Fibroblast of skin of left biceps (primary cell): ENCODE data around the gene APIP.

Experiments
- DNase-seq, 2 experiments: peaks; one replicate each; pipeline ENCODE4 v3.0.0-alpha.2; 2013; ENCODE audit warnings: low read depth in 2 of 2

Gene APIP, protein sequence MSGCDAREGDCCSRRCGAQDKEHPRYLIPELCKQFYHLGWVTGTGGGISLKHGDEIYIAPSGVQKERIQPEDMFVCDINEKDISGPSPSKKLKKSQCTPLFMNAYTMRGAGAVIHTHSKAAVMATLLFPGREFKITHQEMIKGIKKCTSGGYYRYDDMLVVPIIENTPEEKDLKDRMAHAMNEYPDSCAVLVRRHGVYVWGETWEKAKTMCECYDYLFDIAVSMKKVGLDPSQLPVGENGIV

DNA sequence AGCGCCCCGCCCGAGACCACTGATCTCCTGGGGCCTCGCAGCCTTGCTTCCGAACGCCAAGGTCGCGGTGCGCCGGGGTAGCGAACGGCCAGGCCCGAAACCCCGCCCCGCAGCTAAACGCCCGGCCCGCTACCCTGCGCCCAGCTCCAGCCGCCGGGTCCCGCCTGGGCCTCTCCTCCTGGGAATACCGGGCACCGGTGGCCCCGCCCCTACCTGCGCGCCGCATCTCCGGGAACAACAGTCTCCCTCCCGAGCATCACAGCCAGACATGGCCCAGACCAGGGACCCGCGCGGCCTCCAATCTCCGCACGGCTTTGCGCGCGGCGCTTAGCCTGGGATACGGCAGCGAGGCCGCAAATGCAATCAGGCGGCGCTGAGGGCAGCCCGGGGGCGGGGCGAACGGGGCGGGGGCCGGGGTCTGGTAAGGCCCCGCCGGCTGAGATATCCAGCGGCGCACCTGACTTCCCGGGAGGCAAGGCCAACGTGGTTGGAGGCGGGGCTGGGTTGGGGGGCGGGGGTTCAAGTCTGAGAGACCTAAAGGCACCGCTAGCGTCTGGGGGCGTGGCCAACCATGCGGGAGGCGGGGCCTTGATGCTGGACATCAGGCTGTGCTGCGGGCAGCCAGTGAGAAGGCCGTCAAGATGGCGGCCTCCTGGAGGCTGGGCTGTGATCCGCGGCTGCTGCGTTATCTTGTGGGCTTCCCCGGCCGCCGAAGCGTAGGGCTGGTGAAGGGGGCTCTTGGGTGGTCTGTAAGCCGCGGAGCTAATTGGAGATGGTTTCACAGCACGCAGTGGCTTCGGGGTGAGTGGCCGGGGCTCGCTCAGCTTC is at the start of gene APIP, which contains the start of gene PDHX:
Gene APIP (minus strand): TSS at position 365 of the 828 bp plus-strand sequence. CDS start 95 bp downstream, at position 270.
Gene PDHX (plus strand): TSS at position 604 of the 828 bp plus-strand sequence. CDS start 38 bp downstream, at position 642.
- peak; percentile 95 for DNase-seq

DNA sequence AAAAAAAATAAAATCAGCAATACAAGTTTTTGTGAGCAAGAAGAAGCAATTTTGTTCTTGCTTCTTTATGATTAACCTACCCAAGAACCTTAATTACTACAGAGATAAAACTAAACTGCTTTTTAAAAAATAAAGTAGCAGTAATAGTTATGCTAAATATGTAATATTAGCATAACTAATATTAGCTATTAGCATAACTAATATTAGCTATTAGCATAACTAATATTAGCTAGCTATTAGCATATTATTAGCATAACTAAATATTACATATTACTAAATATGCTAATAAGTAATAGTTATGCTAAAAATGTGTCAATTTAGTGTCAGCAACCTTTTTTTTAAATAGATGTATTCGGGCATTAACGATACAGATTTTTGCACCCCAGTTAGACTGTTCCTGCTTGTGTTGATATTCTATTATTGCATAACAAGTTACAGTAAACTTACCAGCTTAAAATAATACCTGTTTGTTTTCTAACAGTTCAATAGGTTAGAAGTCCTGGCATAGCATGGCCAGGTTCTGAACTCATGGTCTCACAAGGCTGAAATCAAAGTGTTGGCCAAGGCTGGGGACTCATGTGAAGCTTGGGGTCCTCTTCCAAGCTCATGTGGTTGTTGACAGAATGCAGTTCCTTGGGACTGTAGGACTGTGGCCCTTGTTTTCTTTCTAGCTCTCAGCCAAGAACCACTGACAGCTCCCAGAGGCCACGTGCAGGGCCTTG is 48.6 kb upstream of the APIP start:
- no peak for DNase-seq

DNA sequence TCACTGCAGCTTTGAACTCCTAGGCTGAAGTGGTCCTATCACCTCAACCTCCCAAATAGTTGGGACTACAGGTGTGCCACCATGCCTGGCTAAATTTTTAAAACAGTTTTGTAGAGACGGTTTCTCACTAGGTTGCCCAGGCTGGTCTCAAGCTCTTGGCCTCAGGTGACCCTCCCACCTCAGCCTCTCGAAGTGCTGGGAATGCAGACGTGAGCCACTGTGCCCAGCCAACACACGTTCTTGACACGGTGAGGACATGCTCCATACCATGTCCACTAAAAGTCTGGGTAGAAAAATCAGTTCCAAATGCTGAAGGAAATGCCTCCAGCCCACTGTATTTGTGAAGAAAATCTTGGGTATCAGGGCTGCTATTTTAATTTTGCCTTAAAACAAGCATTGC is 47.2 kb upstream of the APIP start:
- DNase-seq = no peak

DNA sequence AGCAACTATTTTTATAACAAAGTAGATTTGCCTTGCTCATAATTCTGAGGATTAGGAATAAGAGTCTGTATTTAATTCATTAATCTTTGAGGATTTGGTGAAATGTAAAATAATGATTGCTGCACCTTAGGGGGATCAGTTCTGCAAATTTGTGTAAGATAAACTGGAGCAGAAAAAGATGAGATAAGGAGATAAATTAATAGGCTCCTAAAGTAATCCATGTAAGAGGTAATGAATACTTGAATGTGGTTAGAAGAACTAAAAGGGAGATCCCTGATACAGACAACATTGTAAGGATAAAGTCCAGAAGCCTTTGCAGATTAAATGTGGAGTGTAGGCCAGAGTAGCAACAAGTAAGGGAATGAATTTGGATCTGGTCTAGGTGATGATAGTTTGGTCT is 45.9 kb upstream of the APIP start:
- no peak for DNase-seq

DNA sequence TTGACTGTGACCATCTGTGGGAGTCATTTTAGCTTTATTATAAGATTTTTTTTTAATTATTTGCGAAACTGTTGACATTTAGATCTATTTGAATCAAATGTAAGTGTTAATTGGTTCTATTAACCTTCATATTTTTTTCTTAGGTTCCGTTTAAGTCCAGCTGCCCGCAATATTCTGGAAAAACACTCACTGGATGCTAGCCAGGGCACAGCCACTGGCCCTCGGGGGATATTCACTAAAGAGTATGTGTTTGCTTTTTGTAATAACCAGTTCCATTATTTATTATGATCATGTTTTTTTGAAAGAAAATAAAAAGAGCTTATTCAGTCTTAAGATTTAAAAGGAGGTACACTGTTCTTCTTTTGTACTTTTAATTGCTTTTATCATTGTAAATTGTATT is 44.1 kb upstream of the APIP start:
- no peak for DNase-seq

DNA sequence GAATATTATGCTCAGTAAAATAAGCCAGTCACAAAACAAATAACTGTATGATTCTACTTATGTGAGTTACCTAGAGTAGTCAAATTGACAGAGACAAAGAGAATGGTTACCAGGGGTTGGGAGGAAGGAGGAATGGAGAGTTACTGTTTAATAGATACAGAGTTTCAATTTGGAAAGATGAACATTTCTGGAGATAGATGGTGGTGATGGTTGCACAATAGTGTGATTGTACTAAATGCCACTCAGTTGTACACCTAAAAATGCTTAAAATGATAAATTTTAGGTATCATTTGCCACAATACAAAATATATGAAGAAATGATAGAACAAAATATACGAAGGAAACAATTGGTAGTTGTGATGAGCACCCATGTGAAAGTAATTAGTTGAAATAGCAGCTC is 43.6 kb upstream of the APIP start:
- no peak for DNase-seq

DNA sequence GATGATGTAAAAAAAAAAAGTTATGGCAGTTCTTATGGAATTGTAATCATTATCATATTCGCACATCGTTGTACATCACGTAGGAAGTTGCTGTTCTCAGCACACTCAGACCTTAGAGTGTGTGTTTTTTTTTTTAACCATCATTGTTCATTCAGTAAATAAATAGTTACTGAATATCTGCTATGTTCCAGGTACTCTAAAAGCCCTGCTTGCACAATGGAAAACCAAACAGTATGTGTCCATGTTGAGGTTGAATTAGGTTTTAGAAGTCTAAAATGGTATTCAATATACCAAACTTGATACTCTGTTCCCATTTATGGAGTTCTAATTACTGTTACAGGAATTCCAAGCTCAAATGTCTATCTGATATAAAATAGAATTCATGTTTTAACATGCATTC is 41.4 kb upstream of the APIP start:
- DNase-seq = no peak

DNA sequence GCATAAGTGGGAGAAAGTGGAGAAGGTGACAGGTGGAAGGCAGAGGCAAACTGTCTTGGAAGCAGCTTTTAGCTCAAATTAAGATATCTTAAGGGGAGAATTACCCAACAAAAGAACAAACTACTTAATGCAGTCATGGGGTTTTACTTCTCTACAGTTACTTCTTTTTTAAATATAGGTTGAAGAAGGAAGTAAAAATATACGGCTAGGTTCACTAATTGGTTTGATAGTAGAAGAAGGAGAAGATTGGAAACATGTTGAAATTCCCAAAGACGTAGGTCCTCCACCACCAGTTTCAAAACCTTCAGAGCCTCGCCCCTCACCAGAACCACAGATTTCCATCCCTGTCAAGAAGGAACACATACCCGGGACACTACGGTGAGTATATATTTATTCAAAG is 41.0 kb upstream of the APIP start:
- no peak for DNase-seq

DNA sequence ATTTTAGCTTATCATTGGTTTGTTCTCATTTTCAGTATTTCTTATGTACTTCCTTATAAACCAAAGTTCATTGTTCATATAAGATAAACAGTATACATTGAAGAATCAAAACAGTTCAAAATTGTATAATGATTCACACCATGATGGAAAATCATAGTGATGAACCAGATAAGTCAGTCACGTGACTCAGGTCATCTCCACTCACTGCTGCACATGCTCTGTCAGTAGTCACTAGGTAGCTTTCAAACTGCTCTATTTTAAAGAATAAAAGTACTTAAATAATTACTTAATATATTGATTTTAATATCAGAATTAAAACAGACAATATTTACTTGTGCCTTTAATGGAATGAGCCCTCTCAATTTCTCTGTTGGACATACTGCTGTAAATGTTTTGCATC is 37.8 kb upstream of the APIP start:
- DNase-seq = no peak

DNA sequence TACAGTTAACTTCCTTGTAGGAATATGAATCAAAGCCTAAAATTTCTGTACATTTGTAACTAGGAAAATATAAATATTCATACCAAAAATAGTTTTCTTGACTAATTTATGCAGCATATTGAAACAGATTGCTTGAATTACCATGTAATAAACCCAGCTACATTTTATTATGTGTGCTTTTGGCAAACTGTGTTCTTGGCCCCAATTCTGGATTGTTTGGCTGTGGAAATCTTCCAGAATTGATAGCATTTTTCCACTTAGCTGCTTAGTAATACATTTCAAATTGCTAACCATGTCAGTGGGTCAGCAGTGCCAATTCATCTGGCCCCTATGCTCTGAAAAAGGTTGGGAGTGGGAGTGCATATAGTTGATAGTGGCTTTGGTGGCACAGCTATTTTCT is 32.5 kb upstream of the APIP start:
- DNase-seq = peak; percentile 55 to 62

DNA sequence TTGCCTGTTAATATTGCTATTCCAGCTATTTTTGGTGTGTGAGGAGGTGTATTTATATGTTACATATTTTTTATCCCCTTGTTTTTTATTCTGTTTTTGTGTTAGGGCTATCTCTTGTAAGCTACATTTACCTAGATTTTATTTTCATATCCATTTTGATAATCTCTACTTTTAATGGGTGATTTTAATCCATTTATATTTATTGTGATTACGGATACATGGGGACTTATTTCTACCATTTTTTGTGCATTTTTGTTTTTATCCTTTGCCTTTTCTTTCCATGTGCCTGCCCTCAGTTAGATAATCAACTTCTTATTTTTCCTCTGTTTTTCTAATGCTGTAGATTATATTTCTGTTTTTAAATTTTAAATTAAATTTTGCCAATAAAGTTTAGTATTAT is 28.5 kb upstream of the APIP start:
- DNase-seq = no peak

DNA sequence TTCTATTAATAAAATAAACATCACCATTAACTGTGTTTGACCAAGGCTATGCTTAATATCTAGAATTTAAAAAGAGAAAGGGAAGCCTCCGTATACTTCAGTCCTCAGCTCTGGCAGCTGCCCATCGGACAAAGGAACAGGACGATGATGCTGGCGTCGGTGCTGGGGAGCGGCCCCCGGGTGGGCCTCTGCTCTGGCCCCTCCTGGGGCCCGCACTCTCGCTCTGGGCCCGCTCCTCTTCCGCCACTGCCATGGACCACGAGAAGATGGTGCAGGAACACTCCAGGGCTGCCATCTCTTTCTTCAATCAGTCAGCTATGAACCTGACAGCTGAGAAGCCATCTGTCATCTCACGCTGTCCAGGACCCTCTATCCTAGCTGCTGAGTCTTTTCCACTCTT is 25.5 kb upstream of the APIP start:
- no peak for DNase-seq

DNA sequence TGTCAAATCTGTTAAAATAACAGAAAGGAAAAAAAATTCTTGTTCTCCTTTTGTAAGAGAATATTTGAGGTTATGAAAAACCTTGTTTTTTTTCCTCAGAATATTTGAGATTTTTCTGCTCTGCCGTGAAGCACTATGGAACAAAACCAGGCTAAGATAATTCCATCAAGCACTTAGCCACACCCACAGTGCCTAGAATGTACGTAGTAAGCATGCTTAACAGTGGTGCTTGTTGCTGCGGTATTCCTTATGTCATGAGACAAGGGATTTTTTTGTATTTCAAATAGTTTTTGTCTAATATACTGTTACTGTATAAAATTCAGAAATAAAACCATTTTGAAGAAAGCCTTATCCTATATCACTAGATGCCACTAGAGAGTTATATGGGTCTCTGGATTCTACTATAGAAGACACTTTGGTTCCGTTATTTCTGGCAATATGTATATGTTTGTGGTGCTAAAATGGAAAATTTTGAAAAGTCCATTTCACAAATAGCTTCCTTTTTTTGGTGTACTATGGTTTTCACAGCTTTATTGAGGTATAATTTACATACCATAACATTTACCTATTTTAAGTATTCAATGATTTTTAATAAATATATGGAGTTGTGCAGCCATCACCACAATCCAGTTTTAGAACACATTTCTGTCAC is 24.0 kb upstream of the APIP start:
- peak; percentile 28 to 47 for DNase-seq

DNA sequence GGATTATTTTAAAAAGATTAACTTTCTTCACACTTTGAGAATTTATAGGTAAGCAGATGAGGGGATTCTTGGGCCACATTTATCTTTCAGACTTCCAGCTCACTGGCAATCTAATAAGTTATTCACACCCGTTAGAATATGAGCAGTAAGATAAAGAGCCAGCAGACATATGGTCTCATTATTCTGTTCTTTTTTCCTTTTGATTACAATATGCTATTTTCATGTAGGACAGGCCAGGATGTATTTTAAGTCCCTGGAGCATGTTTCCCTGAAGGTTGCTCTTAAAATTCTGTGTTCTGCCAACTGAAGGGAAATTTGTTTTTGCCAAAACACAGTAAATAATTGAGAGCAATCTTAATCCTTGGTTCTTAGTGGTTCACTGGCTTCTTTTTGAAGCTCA is 22.4 kb upstream of the APIP start:
- no peak for DNase-seq

DNA sequence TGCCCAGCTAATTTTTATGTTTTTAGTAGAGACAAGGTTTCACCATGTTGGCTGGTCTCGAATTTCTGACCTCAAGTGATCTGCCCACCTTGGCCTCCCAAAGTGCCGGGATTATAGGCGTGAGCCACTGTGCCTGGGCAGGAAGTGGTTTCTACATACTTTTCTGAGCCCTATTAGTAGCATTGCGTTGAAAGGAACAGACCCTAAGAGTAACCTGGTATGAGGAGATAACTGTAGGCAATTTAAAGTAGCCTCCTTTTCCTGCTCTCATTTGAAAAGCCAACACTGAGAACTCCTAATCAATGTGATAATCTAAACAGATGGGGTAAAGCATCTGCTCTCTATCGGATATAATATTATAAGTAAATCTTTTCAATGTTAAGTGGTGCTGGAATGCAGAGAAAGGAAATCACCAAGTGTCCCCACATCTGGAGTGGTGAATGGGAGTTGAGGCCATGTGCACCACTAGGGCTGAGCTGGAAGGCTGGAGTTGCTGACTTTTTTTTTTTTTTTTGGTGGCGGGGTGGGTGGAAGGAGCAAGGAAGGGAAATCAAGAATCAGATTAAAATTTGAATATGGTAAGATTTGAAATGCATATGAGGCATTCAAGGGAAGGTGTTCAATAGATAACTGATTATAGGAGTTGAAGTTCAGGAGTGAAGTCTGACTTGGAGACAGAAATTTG is 20.9 kb upstream of the APIP start:
- DNase-seq = no peak

DNA sequence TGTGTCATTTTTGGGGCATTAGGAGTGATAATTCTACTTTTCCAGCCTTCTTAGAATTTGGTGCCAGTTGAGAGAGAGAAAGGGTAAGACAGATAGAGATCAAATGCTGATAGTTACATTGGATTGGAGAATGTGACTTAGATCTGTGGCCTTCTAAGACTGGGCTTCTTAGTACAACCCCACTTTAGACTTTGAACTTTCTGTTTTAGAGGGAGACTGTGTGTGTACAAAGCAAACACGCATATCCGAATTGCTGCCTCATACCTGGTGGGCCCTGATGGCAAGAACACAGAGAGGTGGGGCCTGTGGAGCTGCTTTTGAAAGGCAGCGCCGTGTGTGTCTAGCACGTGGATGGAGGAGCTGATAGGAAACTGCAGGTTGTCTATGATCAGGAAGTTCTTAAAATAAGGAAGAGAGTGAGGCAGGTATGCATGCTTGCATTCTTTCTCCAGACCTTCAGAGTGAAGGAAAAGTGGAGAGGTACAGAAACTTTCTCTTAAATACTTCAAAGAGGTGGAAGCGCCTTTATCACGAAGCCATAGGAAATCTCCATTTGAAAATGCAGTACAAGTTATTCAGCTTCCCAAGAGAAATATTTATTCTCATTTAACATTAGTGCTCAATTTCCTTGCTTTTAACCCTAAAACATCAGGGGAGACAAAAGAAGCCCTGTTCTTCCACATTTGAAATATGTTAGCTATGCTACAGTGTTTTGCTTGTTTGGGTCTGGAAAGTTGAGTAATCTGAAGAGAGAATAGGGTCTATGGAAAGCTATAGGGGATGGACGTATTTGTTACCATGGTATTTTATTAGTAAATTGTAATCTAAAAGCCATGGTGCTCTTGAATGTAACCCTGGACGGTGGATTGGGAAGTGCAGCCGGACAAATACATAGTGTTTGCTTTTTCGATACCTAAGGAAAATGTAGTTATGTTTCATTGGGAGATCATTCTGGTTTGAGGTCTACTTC is 13.9 kb upstream of the APIP start:
- no peak for DNase-seq

DNA sequence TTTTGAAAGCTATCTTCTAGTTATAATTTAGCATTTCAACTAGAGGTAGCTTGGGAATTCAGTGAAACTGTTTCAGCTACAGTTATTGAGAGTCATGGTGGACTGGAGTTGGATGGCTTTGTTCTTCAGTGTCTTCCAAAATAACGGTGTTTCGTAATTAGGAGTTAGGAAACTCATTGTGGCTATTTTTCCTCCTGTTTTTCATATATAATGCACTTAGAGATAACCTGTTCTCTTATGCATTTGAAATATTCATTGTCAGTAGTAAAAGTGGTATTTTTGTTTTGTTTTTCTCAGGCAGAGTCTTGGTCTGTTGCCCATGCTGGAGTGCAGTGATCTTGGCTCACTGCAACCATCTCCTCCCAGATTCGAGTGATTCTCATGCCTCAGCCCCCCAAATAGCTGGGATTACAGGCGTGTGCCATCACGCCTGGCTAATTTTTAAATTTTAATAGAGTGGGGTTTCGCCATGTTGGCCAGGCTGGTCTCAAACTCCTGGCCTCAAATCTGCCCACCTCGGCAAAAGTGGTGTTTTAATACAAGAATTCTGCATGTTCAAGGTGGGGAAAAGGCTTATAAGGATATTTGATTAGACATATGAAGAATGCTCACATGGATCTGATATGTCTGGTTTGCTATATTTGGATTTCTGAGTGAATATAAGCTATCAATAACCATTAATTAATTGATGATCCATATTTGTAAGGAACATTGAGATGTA is 12.9 kb upstream of the APIP start:
- DNase-seq = no peak

DNA sequence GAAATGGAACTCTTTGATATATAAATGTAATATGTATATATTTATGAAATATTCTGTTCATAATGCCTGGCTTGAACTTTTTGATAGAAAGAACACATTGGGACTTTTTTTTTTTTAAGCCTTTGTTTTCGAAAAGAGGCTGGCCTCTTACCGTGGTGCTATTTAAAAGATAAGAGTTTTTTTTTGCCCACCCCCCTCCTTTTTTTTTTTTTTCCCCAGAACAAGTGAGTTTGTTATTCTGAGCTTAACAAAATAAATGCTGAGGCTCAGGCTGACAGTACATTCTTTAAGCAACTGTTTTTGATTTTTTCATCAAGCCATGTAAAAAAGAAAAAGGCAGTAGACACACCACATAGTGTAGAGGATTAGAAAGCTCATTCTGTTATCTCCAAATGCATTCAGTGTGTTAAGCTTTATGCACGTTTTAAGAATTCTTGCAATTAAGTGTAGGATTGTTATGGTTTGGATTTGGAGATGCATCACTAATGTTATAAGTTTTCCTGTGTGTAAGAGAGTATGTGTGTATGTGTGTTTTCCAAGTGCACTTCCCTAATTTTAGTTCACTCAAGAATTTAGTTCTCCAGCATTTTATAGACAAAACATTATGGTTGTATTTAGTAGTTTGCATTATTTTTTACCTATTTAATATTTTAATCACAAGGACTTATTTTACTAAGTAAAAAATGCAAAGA is 12.2 kb upstream of the APIP start:
- DNase-seq = no peak

DNA sequence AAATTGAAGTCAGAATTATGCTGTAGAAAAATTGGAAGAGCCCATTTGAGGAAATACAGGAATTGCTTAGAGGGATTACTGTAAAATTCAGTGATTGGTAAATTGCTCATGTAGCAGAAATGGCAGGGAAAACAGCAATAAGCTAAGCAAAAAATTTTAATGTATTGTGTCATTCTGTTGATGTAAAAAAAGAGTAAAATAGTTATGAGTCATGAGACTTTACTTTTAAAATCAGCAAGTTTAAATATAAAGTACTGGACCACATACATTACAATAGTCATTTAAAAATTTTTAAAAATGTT is 10.6 kb upstream of the APIP start:
- peak in 1 of 2 experiments; percentile 40 for DNase-seq
